ENCODE measurements around the gene STK11IP. TPM values are rescaled to one million over a fixed set of nuclear protein-coding genes. Genes with fewer than 3 reads are reported as not detected.

Gene STK11IP
- total and polyA plus RNA-seq, 10 of the 15 experiments (the other 5 are each of a cell fraction or from before 2014, with no cell fraction given), result 0.42 to 24.0 (median 11.4) TPM

- TF ChIP-seq BCLAF1 (IDR thresholded peaks at IDR 0.05), result no peak
- TF ChIP-seq USF2 (IDR thresholded peaks at IDR 0.05; ENCODE audit: borderline replicate concordance, low read depth, low read length), result no peak
- no peak for TF ChIP-seq SRF (IDR thresholded peaks at IDR 0.05; ENCODE audit: low read depth in 2 of 2, low read length in 2 of 2)
- TF ChIP-seq GABPA (IDR thresholded peaks at IDR 0.05; ENCODE audit: low read depth), result no peak
- TF ChIP-seq ATF2 (IDR thresholded peaks at IDR 0.05; ENCODE audit: low read length), result no peak
- TF ChIP-seq CUX1 (IDR thresholded peaks at IDR 0.05; ENCODE audit: insufficient replicate concordance, low read depth, low read length), result no peak
- TF ChIP-seq CBX5 (IDR thresholded peaks at IDR 0.05; ENCODE audit: low read depth), result no peak
- TF ChIP-seq ZBED1 (IDR thresholded peaks at IDR 0.05; ENCODE audit: borderline replicate concordance), result no peak
Observed at GRCh38 chr2:219605607-219605954, 7.9 kb downstream of the STK11IP start (continued).
